Upper lobe of left lung (tissue), 4 donors: ENCODE measurements around the gene SORBS1.

ENCODE experiments used
- EP300 ChIP-seq, 4 donors: sonication (generic); formaldehyde crosslinking; IDR thresholded peaks; one replicate each; pipeline ENCODE4 v1.5.1; 2017; ENCODE audit warnings: antibody characterized with exemption in 4 of 4, control low read depth in 2 of 4
- POLR2A ChIP-seq, 4 donors: fragments of 450-650 bp; IDR thresholded peaks; one replicate each; pipeline ENCODE4 v1.5.1; 2016 to 2017; ENCODE audit warnings: antibody characterized with exemption in 4 of 4, mild to moderate bottlenecking in 2 of 4
- POLR2AphosphoS5 ChIP-seq, 2 donors: sonication (generic); formaldehyde crosslinking; IDR thresholded peaks; one replicate each; pipeline ENCODE4 v1.5.1; 2017; ENCODE audit warnings: antibody characterized with exemption in 2 of 2
- TF ChIP-seq, protein P1 (sequence below), 6 experiments: fragments of 450-650 bp in 4 of 6; fragments of 200-600 bp in 2 of 6; sonication (generic) in 2 of 6; IDR thresholded peaks; one replicate each; pipeline ENCODE4 v1.5.1; 2016 to 2019; ENCODE audit warnings: antibody characterized with exemption in 6 of 6

DNA sequence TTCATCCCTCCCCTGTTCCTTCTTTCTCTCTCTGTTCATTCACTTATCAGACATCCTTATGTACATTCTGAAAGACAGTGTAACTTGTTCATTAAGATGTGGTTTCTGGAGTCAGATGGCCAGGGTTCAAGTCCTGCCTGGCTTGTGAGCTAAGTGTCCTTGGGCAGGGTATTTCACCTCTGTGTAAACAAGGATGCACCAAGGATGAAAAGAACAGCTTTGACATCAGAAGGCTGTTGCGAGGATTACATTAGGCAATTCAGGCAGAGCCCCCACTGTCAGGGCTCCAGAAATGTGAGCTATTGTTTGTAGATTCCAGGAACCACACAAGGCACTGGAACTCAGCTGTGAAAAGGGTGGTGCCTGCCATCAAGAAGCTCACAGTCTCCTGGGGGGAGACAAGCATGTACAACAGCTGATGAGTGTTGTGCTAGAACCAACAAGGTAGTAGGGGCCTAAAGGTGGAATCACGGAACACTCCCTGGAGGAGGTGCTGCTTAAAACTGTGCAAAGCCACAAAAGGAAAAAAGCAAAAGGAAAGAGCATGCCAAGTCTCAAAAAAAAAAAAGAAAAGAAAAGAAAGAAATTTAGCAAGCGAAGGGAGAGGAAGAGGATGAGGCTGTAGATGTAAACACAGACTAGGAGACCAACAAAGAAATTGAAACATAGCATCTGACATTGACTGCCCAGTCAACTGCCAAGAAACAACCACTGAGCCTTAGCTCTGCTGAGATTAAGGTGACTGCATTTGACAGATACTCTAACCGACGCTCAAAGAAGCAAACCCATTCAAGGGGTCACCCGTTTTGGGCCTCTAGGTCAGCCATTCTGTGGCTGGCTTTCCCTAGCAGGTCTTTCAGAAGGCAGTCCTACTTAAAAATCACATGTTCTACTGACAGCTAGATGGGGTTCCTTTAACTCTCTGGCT is 282.8 kb downstream of the SORBS1 start:
- TF ChIP-seq, protein P1, sequence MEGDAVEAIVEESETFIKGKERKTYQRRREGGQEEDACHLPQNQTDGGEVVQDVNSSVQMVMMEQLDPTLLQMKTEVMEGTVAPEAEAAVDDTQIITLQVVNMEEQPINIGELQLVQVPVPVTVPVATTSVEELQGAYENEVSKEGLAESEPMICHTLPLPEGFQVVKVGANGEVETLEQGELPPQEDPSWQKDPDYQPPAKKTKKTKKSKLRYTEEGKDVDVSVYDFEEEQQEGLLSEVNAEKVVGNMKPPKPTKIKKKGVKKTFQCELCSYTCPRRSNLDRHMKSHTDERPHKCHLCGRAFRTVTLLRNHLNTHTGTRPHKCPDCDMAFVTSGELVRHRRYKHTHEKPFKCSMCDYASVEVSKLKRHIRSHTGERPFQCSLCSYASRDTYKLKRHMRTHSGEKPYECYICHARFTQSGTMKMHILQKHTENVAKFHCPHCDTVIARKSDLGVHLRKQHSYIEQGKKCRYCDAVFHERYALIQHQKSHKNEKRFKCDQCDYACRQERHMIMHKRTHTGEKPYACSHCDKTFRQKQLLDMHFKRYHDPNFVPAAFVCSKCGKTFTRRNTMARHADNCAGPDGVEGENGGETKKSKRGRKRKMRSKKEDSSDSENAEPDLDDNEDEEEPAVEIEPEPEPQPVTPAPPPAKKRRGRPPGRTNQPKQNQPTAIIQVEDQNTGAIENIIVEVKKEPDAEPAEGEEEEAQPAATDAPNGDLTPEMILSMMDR (IDR thresholded peaks at IDR 0.05) = no peak
- no peak for TF ChIP-seq POLR2A (IDR thresholded peaks at IDR 0.05)
- TF ChIP-seq POLR2AphosphoS5 (IDR thresholded peaks at IDR 0.05) = peak; percentile 55 to 78
- TF ChIP-seq EP300 (IDR thresholded peaks at IDR 0.05) = peak in 3 of 4 donors; percentile 83 to 87 (median 87)
